ENCODE measurements around the gene TEX2. TPM values are rescaled to one million over a fixed set of nuclear protein-coding genes. Genes with fewer than 3 reads are reported as not detected.
A peak's percentile ranks its signal among the peaks of the same experiment; 100 is the strongest.

Gene TEX2
- total RNA-seq, 1 experiment from 2014 or later = 27.9 TPM

- Histone ChIP-seq H4K20me1 (ENCODE audit: insufficient read depth) (no peaks in the 10 kb centered on the region), H3K27ac (no peak overlapping the region), H2AFZ (no peak overlapping the region), H3K9me3 (ENCODE audit: insufficient read depth, low read depth) (no peaks in the 10 kb centered on the region), H3K4me1 (replicated peaks; ENCODE audit: insufficient read depth) (no peaks in the 10 kb centered on the region), H3K27me3 (ENCODE audit: insufficient read depth, low read depth) (no peaks in the 10 kb centered on the region), H3F3A (ENCODE audit: insufficient read depth, low read depth) (no peaks in the 10 kb centered on the region), H3K36me3 (ENCODE audit: low read depth) (no peaks in the 10 kb centered on the region), H3K4me2 (no peak overlapping the region), H3K4me3 (no peak overlapping the region), H3K9me2 (ENCODE audit: insufficient read depth) (0 out of 2 replicates have a peak, but pooled peaks cover 4% of the 10 kb centered on the region), H3K79me2 (ENCODE audit: low read depth) (no peaks in the 10 kb centered on the region)
- POLR2A ChIA-PET (ENCODE audit: unreplicated experiment) = no interaction called here
- intact Hi-C loops (cut with micrococcal nuclease; ENCODE audit: unreplicated experiment) = no loop called here
- CTCF ChIA-PET = no interaction called here
- no TSS peak for BruUV-seq (replicated peaks)
- no peak for TF ChIP-seq EZH2 (IDR thresholded peaks at IDR 0.05; ENCODE audit: low read depth)
- TF ChIP-seq, protein P1, sequence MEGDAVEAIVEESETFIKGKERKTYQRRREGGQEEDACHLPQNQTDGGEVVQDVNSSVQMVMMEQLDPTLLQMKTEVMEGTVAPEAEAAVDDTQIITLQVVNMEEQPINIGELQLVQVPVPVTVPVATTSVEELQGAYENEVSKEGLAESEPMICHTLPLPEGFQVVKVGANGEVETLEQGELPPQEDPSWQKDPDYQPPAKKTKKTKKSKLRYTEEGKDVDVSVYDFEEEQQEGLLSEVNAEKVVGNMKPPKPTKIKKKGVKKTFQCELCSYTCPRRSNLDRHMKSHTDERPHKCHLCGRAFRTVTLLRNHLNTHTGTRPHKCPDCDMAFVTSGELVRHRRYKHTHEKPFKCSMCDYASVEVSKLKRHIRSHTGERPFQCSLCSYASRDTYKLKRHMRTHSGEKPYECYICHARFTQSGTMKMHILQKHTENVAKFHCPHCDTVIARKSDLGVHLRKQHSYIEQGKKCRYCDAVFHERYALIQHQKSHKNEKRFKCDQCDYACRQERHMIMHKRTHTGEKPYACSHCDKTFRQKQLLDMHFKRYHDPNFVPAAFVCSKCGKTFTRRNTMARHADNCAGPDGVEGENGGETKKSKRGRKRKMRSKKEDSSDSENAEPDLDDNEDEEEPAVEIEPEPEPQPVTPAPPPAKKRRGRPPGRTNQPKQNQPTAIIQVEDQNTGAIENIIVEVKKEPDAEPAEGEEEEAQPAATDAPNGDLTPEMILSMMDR (conservative IDR thresholded peaks at IDR 0.05) = no peak
- no peak for DNase-seq
These were observed 97.7 kb downstream of the TEX2 start for GRCh38 chr17:64165347-64165746.

- TF ChIP-seq, protein P1 (conservative IDR thresholded peaks at IDR 0.05) = no peak
- no peak for TF ChIP-seq EZH2 (IDR thresholded peaks at IDR 0.05; ENCODE audit: low read depth)
- no peak for DNase-seq
- ChIA-PET POLR2A (ENCODE audit: unreplicated experiment) (interaction anchor here (0.6 kb wide), 1 partner anchor 1364 kb away, joined by 13 read pairs; no protein-coding TSS in a partner anchor), CTCF (no interaction called here)
- Histone ChIP-seq H4K20me1 (ENCODE audit: insufficient read depth) (no peaks in the 10 kb centered on the region), H3K9me2 (ENCODE audit: insufficient read depth) (0 out of 2 replicates have a peak, but pooled peaks cover 4% of the 10 kb centered on the region), H3K27ac (no peak overlapping the region), H3K4me3 (no peak overlapping the region), H3K36me3 (ENCODE audit: low read depth) (no peaks in the 10 kb centered on the region), H3F3A (ENCODE audit: insufficient read depth, low read depth) (no peaks in the 10 kb centered on the region), H3K4me2 (no peak overlapping the region), H3K79me2 (ENCODE audit: low read depth) (no peaks in the 10 kb centered on the region), H3K4me1 (replicated peaks; ENCODE audit: insufficient read depth) (no peaks in the 10 kb centered on the region), H3K9me3 (ENCODE audit: insufficient read depth, low read depth) (no peaks in the 10 kb centered on the region), H3K27me3 (ENCODE audit: insufficient read depth, low read depth) (no peaks in the 10 kb centered on the region), H2AFZ (no peak overlapping the region)
- BruUV-seq (replicated peaks) = no TSS peak
- intact Hi-C loops (cut with micrococcal nuclease; ENCODE audit: unreplicated experiment) = no loop called here
These were observed 98.3 kb downstream of the TEX2 start for GRCh38 chr17:64164596-64165285.

- POLR2A ChIA-PET (ENCODE audit: unreplicated experiment) = interaction anchor here (0.6 to 0.7 kb wide), 2 partner anchors 94 to 102 kb away, joined by 5 to 6 read pairs; no protein-coding TSS in a partner anchor
- Histone ChIP-seq H3K27ac (no peak overlapping the region), H3K36me3 (ENCODE audit: low read depth) (no peaks in the 10 kb centered on the region), H3K27me3 (ENCODE audit: insufficient read depth, low read depth) (no peaks in the 10 kb centered on the region), H3F3A (ENCODE audit: insufficient read depth, low read depth) (no peaks in the 10 kb centered on the region; the same call in 1 of the 2 replicates), H3K4me1 (replicated peaks; ENCODE audit: insufficient read depth) (peaks cover 12% of the 10 kb centered on the region), H2AFZ (no peak overlapping the region), H3K9me3 (ENCODE audit: insufficient read depth, low read depth) (no peaks in the 10 kb centered on the region), H3K4me3 (no peak overlapping the region), H3K79me2 (ENCODE audit: low read depth) (no peaks in the 10 kb centered on the region), H3K4me2 (no peak overlapping the region), H3K9me2 (ENCODE audit: insufficient read depth) (0 out of 2 replicates have a peak, but pooled peaks cover 4% of the 10 kb centered on the region), H4K20me1 (ENCODE audit: insufficient read depth) (no peaks in the 10 kb centered on the region)
- TF ChIP-seq, protein P1 (conservative IDR thresholded peaks at IDR 0.05) = no peak
- no peak for TF ChIP-seq EZH2 (IDR thresholded peaks at IDR 0.05; ENCODE audit: low read depth)
- intact Hi-C loops (cut with micrococcal nuclease; ENCODE audit: unreplicated experiment) = no loop called here
- no TSS peak for BruUV-seq (replicated peaks)
- peak in 1 of 2 experiments; percentile 58 for DNase-seq
- CTCF ChIA-PET = no interaction called here
These were observed 99.6 kb downstream of the TEX2 start for GRCh38 chr17:64163468-64163867.

Data from PC-9 (cell line).